IPS-20b (cell line): ENCODE measurements around the gene TMEM140.
"Not testable (repeated sequence)": the region's sequence is repeated elsewhere in the genome, so short reads cannot be mapped to it uniquely, and the experiment has no call there.

ENCODE experiments used
- H3K27ac ChIP-seq: one replicate; pipeline ENCODE4 v1.5.1; 2013; ENCODE audit warnings: low read length
- H3K27me3 ChIP-seq: 2 replicates; pipeline ENCODE4 v1.6.1; 2013; ENCODE audit warnings: mild to moderate bottlenecking, low read length, inconsistent platforms; ENCODE audit not compliant: insufficient read depth
- H3K36me3 ChIP-seq: 2 replicates; pipeline ENCODE4 v1.6.1; 2013; ENCODE audit warnings: low read depth, mild to moderate bottlenecking, inconsistent platforms, low read length, moderate library complexity; ENCODE audit not compliant: insufficient read depth
- H3K4me1 ChIP-seq: 2 replicates; pipeline ENCODE4 v1.6.1; 2013; ENCODE audit warnings: mild to moderate bottlenecking, control low read depth, inconsistent platforms, low read length, moderate library complexity; ENCODE audit not compliant: insufficient read depth
- H3K4me3 ChIP-seq: 2 replicates; pipeline ENCODE4 v1.5.1; 2013; ENCODE audit warnings: mild to moderate bottlenecking, low read length, inconsistent platforms
- H3K9ac ChIP-seq: 2 replicates; pipeline ENCODE4 v1.6.1; 2013; ENCODE audit warnings: low read depth, mild to moderate bottlenecking, inconsistent platforms, low read length, moderate library complexity
- H3K9me3 ChIP-seq: 2 replicates; pipeline ENCODE4 v1.6.1; 2013; ENCODE audit warnings: mild to moderate bottlenecking, low read depth, low read length, inconsistent platforms; ENCODE audit not compliant: insufficient read depth

The TMEM140 gene

GRCh38 chr7:135211946-135212685 lies 64.2 kb downstream of the TMEM140 start:
- not testable (repeated sequence) for H3K27me3 ChIP-seq, H3K27ac ChIP-seq, H3K9me3 ChIP-seq, H3K36me3 ChIP-seq, H3K4me1 ChIP-seq
- H3K9ac ChIP-seq, result peak overlapping the region; percentile 65; the same call in 1 of the 2 replicates
- H3K4me3 ChIP-seq, result peak overlapping the region; percentile 77

DNA sequence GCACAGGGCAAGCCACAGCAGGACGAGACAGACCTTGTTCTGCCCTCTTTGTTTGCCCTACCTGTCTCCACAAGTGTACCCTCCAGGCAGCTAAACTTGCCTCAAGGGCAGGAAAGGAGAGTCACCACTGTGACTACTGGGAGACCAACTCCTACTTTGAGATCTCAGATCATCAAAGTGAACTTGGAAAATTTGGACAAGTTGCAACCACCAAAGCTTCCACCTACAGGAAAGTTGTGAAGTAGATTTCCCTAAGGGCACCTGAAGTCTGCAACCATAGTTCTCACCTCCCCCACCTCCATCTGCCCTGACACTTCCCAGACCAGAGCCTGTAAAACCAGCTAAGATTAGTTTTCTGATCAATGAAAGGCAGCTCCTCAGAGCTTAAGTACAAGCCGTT lies 66.0 kb downstream of the TMEM140 start:
- Histone ChIP-seq H3K9ac (no peak overlapping the region), H3K27ac (no peak overlapping the region), H3K27me3 (peaks cover 9% of the 10 kb centered on the region), H3K4me1 (no peaks in the 10 kb centered on the region; the same call in 1 of the 2 replicates), H3K36me3 (no peaks in the 10 kb centered on the region), H3K4me3 (no peak overlapping the region), H3K9me3 (no peaks in the 10 kb centered on the region)

DNA sequence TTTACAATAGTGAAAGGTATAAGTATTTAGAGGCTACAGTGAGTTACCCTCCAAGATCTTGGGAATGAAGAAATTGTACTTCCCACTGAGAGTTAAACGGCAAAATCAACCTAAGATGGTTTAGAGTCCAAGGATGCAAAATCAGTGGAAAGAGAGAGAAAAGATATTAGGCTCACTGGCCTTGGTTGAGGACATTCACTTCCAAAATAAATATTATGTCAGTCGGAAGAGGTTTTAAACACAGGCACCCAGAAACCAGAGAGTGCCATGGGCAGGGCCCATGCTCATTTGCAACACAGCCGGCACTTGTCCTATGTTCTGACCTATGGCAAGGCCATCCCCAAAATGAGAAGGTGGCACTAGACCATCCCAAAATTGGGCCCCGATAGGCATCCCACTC lies 67.3 kb downstream of the TMEM140 start:
- Histone ChIP-seq H3K4me1 (no peaks in the 10 kb centered on the region; the same call in 1 of the 2 replicates), H3K9me3 (no peaks in the 10 kb centered on the region), H3K27me3 (peaks cover 9% of the 10 kb centered on the region), H3K36me3 (no peaks in the 10 kb centered on the region), H3K4me3 (no peak overlapping the region), H3K9ac (no peak overlapping the region), H3K27ac (no peak overlapping the region)

DNA sequence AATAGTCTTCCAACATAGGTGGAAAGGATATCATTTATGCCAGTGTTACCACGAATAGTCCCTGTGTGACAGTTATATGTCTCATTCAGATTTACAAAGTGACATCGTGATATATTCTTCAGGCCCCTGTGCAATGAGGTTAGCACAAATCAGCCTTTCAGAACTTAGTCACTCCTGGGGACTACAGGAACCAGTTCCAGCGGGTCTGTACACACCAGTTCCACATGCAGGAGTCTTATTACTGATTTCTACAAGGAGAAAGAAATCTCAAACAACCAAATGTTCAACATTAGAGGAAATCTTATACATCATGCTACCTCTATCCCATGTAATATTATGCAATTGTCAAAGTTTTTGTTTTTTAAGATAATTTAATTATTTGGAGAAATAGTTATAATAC lies 67.8 kb downstream of the TMEM140 start:
- H3K27ac ChIP-seq, result no peak overlapping the region
- H3K9me3 ChIP-seq, result no peaks in the 10 kb centered on the region
- H3K4me3 ChIP-seq, result no peak overlapping the region
- H3K9ac ChIP-seq, result no peak overlapping the region
- H3K27me3 ChIP-seq, result peaks cover 4% of the 10 kb centered on the region
- H3K4me1 ChIP-seq, result no peaks in the 10 kb centered on the region; the same call in 1 of the 2 replicates
- no peaks in the 10 kb centered on the region for H3K36me3 ChIP-seq
